GM13977 (cell line): ENCODE results near the gene PLXNA4.

Experiments used
- DNase-seq: peaks from one replicate; pipeline ENCODE4 v3.0.0; 2012; ENCODE audit warnings: low spot score
- CTCF ChIP-seq: IDR thresholded peaks from 2 replicates; pipeline ENCODE4 v1.5.1; 2012; ENCODE audit warnings: mild to moderate bottlenecking, control low read depth; ENCODE audit not compliant: insufficient read depth; ENCODE audit errors: extremely low read depth, missing control alignments
- in situ Hi-C: fragments of 300-500 bp; cut with MboI; formaldehyde crosslinking; loops from one replicate; pipeline ENCODE4 v1.12.0; 2022; ENCODE audit warnings: low sequenced_read_pairs, low pct_unique_long_range_greater_than_20kb, mixed read lengths, inconsistent platforms; ENCODE audit not compliant: unreplicated experiment

PLXNA4 gene

GRCh38 chr7:132450696-132451095 lies 125.6 kb downstream of the PLXNA4 start:
- no peak for DNase-seq
- in situ Hi-C loops = no loop called here
- TF ChIP-seq CTCF = no peak

DNA sequence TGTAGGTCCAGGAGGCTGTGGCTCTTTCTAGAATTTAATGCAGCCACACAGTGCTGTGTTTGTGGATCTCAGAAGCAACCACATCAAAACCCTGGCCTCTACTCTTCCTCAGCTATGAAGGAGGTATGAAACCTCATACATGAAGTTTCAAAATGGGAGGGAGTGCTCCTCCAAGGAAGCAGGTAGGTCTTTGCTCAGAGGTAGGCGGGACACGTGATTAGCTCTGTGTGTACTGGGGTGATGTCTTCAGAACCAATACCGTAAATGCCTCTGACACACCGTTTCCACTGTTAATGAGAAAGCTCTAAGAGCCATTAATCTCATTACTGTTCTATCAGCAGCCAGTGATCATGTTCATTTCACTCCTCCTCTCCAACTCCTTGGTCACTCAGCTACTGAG lies 126.1 kb downstream of the PLXNA4 start:
- no peak for TF ChIP-seq CTCF
- no peak for DNase-seq
- in situ Hi-C loops = no loop called here

- in situ Hi-C loops = no loop called here
- DNase-seq = no peak
Measured at GRCh38 chr7:132446666-132447278, 129.5 kb downstream of the PLXNA4 start.

DNA sequence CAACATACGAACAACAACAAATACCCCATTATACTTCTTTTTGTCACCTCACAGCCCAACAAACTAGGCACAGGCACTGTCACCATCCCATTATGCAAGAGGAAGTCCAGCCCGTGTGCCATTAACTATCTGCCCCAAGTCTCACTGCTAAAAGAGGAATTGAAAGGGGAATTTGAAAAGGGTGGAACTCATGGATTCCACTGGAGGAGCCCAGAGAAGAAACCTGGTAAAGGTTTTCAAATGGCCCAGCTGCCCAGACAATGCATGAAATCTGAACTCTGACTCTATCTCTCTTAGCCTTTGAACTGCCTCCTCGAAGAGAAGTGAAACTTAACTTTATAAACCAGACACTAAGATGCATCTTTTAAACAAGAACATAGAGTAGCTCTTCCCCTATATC lies 130.0 kb downstream of the PLXNA4 start:
- in situ Hi-C loops = no loop called here
- TF ChIP-seq CTCF = no peak
- no peak for DNase-seq

More at GRCh38 chr7:132446666-132447278, 129.5 kb downstream of the PLXNA4 start:
- no peak for TF ChIP-seq CTCF

DNA sequence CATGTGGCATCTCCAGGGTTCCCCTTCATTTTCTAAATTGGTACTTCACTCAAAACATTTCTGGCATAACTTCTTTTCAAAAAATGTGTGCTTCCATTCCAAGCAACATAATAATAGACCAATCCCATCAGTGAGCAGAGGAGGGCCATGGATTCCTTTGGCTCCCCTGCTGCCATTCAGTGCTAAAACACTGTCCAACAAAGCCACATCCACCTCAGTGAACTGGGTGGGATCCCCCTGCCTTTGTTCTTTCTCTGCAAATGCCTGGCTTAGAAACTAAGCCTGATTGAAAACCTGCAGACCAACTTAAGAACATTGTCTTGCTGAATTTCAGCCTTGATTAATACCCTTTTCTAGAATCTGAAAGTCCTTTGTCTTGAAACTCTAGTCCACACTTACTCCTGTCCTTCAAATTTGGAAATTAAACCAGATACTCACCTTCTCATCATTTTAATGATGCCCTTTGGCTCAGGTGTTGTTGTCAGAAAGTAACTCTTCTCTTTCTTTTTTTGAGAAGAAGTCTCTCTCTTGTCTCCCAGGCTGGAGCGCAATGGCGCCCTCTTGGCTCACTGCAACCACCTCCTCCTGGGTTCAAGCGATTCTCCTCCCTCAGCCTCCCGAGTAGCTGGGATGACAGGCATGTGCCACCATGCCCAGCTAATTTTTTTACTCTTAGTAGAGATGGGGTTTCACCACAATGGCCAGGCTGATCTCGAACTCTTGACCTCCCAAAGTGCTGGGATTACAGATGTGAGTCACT lies 132.3 kb downstream of the PLXNA4 start:
- TF ChIP-seq CTCF = no peak
- in situ Hi-C loops = no loop called here
- no peak for DNase-seq

DNA sequence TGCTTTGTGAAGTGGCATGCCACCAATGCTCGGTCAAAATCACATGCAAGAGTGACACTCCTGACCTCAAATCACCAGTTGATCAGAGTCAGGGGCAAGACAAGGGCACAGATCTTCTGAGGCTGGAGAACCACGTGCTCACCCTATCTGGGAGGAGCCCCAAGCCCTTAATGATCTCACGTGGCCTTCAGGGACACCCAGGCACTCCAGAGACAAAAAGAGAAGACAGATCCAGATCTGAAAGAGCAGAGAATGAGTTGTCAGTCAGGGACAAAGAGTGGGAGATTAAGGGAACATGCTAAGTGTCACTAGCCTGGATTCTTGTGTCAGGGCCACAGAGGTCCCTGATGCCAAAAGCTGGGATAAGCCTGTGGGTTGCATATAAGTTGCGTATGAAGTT lies 134.3 kb downstream of the PLXNA4 start:
- no peak for TF ChIP-seq CTCF
- no peak for DNase-seq
- in situ Hi-C loops = no loop called here
